ENCODE results near the gene KIAA0319L.
"Not testable (repeated sequence)": the region's sequence is repeated elsewhere in the genome, so short reads cannot be mapped to it uniquely, and the experiment has no call there.

The KIAA0319L gene

DNA sequence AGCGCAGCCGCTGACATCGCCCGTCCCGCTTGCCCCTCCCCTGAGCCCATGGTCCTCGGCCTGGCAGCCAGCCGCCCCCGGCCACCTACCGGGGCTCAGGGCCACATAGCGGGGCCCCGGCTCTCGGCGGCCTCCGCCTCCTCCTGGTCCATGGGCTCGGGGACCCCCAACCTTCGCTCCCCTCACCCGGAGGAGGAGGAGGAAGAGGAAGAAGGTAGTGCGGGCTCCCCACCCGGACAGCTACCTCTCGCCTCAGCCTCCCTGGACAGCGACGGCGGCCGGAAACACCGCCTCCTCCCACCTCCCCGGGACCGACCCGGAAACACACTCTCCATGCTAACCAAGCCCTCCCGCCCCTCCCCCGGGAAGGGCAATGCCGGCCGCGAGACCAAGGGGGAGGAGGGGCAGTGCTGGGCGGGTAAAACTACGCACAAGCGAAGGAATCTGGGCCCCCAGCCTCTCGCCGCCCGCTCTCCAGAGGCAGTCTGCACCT, at the start of gene KIAA0319L:
TSS of gene KIAA0319L (minus strand) at position 286 of the 493 bp plus-strand sequence. CDS start 2,912 bp downstream, outside the sequence.
- DNase-seq (ENCODE audit: low read depth): peak; percentile 36

DNA sequence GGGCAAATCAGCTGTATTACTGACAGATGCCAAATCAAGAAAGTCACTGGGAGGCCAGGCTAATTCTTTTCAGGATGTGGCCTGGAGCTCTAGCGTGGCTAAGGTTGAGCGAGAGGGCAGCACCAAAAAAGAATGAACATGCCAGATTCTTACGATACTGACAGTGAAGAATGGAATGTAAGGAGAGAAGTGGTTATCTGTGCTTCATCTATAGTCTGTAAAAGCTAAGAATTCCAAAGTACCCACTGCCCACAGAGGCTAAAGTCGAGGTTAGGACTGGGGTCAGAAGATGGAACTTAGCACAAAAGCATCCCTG, 48.6 kb upstream of the KIAA0319L start:
- no peak for DNase-seq (ENCODE audit: low read depth)

DNA sequence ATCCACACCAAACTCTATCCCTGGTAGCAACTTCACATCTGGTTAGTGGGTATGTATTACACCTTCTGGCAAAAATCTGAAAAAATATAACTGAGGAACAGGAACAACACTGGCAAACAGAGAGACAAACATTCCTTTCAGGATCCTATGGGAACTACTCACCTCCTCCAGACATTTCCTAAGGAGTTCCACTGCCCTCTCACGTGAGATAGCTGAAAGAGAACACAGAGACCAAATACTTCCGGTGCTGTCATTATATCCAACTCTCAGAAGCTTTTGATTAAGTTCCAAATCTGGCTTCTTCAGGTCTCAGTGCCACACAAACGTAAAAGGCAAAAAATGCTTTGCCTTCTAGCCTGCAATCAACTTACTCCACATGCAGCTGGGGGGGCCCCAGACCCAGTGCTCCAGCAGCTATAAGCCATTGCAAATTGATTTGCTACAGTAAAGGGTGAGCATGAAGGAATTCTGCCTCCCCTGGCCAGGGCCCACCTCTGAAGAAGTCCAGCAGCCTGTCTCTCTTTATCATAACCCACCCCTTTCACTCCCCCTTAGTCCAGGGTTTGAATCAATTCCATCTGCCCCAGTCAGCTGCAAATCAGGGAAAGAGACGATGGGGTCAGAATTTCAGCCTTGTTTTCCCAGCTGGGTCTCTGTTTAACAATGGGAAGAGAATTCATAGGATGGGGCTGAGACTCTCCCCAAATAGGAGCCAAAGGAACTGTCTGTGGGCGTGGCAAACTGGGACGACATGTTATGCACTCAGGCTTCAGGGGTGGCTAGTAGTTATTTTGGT, 48.1 kb upstream of the KIAA0319L start:
- no peak for DNase-seq (ENCODE audit: low read depth)

DNA sequence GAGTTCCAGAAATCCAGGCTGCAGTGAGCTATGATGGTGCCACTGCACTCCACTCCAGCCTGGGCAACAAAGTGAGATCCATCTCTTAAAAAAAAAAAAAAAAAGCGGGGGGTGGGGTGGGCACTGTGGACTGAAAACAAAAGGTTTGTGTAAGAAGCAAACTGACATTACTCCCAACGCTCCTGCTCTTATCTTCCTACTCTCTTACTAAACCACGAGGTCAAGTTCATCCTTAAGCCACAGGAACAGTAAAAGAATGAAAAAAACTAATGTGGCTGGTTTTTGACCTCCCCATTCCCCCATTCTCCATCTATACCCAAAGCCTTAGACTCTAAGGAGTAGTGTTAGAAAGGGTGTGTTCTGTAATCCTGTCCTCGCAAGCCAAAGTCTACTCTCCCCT, 46.7 kb upstream of the KIAA0319L start:
- no peak for DNase-seq (ENCODE audit: low read depth)

DNA sequence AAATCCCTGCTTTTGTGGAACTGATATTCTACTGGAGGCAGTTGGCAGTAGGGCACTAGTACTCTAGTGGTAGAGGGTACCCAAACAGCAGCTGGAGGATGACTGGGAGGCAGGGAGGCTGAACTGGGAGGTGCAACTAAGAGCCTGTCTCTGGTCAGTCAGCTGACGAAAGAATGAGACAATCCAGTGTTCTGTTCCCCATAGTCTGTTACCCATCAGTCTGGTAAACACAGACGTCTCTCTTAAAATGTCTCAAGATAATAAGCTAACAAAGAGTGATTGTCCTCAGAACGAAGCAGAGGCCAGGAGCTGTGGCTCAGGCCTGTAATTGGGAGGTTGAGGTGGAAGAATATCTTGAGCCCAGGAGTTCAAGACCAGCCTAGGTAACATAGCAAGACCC, 46.3 kb upstream of the KIAA0319L start:
- DNase-seq (ENCODE audit: low read depth): no peak

DNA sequence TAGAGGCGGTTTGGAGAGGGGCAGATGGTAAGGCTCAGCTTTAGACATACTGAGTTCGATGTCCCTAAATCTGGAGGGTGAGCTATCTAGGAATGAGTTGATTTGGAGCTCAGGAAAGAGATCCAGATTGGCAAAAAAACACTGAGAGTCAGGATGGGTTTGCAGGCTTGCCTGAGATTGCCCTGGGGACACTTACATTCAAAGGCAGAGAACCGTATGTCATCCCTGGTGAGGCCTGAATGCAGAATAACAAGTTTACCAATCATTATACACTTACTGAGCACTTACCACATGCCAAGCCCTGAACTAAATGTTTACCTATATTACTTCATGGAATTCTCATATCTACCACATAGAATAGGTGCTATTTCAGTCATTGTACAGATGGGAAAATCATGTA, 43.4 kb upstream of the KIAA0319L start:
- no peak for DNase-seq (ENCODE audit: low read depth)

DNA sequence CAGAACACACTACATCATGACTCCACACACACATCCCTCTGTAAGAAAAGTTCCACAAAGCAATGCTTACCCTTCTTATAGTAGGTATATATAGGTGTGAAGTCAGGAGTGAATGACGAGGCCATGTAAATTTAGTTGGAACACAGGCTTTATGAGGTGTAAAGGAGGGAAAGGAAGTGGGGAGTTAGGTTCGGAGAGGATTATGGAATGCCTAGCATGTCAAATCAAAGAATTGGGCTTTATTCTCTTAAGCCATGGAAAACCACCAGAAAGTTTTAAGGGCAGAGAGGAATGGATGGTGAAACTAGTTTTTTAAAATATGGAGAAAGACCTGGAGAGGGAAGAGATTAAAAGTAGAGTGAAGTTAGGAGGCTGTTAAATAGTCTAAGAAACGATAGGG, 42.2 kb upstream of the KIAA0319L start:
- DNase-seq (ENCODE audit: low read depth): no peak

DNA sequence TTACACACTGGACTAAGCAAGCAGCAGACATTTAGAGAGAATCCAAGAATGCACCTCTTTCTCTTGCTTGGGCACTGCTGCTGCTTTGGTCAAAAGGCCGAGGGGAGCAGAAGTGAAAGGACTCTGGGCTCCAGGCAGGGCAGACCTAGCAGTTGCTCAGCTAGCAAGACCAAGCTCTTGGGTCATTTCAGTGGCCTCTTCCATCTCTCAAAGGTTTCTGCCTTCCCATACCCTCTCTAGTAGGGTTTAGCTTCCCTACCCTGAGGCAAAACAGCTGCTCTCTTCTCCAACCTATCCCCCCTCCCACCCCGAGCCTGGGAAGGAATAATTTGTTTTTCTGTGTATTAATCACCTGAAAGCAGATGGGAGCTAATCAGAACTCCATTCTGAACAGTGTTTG, 41.7 kb upstream of the KIAA0319L start:
- no peak for DNase-seq (ENCODE audit: low read depth)

DNA sequence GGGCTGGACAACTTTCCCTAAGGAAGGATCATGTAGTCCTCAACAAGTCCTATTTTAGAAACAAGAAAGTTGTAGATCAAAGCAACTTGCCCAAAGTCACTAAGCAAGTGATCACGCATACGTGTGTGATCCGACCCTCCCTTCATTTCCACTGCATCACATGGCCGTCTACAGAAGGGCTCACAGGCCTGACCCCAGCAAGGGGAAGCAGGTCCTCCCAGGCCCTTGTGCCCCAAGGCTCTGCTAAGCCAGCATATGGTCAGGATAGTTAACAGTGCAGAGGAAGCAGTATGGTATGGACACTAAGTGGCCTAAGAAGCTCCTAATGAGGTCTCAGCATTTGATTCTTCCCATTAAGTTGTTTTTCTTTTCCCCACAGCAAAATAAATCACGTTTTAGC, 40.7 kb upstream of the KIAA0319L start:
- DNase-seq (ENCODE audit: low read depth): no peak

DNA sequence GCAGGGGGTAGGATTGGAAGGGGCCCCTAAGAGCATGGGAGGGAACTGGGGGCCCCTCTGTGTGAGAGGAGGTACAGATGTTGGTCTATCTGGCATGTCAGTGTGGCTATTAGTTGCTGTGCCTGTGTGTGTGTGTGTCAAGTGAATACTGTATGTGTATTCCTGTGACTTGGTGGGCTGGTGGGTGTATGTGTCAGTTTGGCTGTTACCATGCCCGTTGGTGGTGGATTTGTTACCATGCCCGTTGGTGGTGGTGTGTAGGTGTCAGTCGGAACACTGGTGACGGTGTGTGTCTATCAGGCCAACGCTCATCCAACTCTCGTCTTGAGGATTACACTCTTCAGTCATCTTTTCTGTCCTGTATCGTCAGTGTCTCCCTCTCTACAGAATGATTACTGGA, 38.5 kb upstream of the KIAA0319L start:
- DNase-seq (ENCODE audit: low read depth): no peak

DNA sequence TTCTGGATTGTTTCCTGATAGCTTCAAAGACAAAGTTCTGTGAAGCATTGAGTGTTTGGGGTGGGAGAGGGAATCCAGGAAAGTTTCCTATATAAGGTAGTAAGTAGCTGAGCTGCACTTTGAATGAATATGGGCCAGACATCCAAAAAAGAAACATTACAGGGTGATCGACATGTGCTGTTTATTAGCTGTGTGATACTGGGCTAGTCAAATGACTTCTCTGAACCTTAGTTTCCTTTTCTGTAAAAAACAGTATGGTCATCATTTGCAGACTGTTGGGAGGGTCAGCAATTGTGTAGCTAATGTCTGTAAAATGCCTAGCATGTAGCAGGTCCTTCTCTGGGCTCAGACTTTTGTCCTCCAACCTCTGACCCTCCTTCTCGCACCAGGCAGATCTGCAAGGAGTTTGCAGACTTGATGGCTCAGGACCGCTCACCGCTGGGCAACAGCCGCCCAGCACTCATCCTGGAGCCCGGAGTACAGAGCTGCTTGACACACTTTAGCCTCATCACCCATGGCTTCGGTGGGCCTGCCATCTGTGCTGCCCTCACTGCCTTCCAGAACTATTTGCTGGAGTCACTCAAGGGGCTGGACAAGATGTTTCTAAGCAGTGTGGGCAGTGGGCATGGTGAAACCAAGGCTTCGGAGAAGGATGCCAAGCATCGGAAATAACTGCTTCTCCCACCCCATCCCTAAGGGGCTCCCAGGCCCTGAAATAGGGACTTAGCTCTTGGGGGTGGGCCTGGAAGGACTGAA, 37.0 kb upstream of the KIAA0319L start:
- no peak for DNase-seq (ENCODE audit: low read depth)

DNA sequence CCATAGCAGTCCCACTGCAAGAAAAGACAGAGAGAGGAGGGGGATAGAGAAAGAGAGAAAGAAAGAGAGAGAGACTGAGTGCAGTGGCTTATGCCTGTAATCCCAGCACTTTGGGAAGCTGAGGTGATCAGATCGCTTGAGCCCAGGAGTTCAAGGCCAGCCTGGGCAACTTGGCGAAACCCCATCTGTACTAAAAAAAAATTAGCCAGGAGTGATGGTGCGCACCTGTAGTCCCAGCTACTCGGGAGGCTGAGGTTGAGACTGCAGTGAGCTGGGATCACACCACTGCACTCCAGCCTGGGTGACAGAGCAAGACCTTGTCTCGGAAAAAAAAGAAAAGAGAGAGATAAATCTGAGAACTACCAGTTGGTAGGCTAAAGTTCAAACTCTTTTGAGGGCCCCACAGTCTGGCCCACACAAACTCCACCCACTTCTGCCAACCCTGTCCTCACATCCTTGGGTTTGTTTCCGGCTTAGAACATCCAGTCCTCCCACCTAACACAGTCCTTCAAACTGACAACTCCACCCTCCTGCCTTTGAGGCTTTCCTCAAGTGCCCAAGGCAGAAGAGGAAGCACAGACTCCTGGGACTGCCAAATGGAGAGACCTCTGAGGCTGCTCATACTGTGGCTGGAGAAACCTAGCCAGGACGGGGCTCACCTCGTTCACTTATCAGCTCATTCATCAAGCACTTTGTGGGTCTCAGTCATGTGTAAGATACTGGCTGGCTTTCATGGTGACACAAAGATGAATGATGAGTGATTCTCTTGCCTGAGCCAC, 36.0 kb upstream of the KIAA0319L start:
- no peak for DNase-seq (ENCODE audit: low read depth)

DNA sequence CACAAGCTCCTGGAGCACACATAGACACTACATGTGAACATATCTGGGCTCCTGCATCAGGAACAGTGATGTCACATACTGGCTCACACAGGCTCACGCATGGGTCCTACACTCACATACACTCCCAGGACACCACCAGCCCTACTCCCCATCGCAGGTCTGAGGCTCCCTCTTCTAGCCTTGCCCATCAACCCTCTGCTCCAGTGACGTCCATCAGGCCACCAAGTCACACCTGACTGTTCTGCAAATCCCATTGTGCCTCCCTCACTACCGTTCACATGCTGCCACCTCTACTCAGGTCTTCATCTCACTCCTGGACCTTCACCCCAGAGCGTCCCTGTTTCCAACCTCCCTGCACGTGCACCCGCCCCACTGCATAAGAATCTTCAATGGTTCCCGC, 34.0 kb upstream of the KIAA0319L start:
- DNase-seq (ENCODE audit: low read depth): no peak

DNA sequence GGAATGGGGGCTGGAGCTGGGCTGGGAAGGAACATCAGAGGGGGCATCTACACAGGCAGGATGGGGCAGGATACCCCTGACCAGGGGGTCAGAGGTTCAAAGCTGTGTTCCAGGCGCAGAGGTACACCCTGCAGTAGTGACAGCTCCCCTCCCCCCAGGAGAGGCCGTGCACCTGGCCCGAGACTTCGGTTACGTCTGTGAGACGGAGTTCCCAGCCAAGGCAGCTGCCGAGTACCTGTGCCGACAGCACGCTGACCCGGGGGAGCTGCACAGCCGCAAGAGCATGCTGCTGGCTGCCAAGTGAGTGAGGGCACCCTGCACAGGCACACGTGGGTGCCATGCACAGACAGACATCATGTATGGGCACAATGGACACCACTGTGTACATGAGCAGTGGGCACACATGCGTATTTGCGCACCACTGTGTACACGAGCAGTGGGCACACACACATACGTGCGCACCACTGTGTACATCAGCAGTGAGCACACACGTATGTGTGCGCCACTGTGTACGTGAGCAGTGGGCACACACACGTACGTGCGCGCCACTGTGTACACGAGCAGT, 33.4 kb upstream of the KIAA0319L start:
- DNase-seq (ENCODE audit: low read depth): no peak

DNA sequence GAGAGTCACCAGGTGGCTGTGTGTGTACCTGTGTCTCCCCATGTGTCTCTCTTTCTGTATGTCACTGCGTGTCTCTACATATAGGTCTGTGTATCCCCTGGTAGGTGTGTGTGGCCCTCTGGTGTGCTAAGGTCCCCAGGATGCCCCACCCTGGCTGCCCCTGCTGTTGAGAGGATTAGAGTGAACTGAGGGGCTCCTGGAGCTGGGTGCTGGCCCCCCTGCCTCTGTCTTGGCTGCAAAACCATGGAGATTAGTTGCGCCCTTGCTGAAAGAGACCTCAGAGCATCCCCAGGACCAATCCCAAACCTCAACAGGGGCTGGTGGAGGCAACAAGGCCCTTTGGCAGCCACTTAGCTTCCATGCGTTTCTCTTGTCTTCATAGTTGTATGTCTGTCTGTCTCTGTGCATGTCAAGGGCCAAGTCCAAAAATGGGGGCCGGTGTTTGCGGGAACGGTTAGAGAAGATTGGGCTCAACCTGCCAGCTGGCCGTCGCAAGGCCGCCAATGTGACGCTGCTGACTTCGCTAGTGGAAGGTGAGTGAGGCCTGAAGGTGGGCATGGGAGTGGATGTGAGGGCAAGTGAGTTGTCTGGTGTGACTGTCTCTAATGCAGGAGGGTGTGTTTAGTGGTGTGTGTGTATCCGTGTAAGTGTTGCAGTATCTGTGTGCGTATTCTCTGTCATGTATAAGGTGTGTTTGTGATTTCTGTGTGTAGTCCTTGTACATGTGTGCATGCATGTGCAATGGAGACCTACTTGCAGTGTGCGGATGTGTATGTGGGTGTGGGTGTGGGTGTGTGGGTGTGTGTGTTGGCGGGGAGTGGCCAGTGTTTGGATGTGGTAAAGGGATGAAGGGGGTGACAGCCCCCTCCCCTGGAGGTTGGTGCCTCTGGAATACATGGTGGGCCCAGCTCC, 32.6 kb upstream of the KIAA0319L start:
- DNase-seq (ENCODE audit: low read depth): no peak

DNA sequence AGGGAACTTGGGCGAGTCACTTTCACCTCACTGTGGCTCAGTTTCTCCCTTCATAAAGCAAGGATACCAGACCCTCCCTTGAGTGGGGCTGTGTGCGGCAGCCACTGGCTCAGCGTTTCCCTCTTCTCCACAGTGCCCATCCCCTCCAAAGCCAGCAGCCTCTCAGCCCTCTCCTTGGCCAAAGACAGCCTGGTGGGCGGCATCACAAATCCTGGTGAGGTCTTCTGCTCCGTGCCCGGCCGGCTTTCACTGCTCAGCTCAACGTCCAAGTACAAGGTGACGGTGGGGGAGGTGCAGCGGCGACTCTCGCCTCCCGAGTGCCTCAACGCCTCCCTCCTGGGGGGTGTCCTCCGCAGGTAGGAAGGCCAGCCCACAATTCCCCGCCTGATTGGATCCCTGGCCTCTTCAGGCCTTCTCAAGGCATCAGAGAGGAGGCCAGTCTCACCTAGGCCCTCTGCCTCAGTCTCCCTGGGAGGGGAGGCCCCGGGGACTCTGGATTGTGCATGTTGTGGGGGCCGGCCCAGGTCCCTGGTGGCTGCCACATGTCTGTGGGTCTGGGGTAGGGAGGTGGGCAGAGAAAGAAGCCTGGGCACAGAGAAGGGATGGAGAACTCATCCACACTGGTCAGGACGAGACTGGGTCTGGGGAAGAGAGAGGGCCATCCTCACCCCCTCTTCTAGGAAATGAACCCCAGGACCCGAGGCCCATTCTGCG, 31.2 kb upstream of the KIAA0319L start:
- DNase-seq (ENCODE audit: low read depth): no peak

DNA sequence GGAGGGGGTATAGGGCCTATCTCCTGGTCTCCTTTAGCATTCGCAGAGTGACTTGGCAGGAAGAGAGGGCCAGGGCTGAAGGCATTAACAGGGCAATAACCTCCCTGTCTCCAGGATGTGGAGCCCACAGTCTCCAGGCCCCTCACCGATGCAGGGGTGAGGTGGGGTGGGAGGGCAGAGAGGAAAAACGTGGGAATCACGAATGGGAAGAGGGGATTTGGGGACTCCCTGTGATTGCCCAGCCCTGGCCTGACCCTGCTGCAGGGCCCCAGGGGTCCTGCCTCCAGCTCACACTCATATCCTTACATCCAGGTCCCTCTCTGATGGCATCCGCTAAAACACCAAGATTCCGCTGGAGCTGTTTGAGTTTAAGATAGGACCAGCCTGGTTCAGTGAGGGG, 30.5 kb upstream of the KIAA0319L start:
- DNase-seq (ENCODE audit: low read depth): no peak

DNA sequence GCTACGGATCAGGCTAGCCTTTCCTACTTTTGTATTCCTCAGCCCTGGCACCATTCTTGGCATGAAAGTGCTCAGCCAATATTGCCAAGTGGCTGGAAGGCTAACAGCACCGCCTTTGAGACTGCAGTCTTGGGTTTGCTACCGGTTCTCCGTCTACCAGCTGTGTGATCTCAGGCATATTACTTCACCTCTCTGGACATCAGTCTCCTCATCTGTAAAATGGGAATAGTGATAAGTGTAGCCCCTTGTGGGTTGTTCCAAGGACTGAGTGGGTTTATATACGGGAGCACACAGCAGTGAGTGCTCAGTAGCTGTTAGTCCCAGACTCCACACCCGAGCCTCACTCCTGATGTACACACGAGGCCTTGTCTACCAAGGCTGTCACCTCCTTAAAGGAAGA, 29.6 kb upstream of the KIAA0319L start:
- DNase-seq (ENCODE audit: low read depth): no peak

DNA sequence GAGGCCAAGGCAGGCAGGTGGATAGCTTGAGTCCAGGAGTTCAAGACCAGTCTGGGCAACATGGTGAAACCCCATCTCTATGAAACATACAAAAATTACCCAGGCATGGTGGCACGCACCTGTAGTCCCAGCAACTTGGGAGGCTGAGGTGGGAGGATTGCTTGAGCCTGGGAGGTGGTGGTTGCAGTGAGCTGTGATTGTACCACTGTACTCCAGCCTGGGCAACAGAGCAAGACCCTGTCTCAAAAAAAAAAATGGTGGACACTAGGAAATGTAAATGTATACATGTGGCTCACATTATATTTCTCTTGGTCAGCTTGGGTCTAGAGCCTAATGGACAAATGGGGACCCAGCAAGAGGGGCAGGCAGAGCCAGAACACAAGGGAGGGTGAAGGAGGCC, 28.6 kb upstream of the KIAA0319L start:
- not testable (repeated sequence) for DNase-seq (ENCODE audit: low read depth)

DNA sequence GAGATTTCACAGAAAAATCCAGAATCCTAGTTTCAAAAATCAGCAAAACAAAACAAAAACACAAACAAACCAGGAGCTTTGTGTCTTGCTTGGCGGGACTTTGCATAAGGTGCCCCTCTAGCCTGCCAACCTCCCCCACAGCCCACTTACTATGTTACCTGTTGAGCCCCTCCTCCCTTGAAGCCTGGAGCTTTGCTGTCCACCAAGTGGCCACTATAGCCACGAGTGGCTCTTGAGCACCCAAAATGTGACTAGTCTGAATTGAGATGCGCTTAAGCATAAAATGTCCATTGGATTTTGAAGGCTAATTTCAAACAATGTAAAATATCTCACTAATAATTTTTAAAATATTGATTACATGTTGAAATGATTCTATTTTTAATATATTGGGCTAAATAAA, 28.1 kb upstream of the KIAA0319L start:
- no peak for DNase-seq (ENCODE audit: low read depth)

DNA sequence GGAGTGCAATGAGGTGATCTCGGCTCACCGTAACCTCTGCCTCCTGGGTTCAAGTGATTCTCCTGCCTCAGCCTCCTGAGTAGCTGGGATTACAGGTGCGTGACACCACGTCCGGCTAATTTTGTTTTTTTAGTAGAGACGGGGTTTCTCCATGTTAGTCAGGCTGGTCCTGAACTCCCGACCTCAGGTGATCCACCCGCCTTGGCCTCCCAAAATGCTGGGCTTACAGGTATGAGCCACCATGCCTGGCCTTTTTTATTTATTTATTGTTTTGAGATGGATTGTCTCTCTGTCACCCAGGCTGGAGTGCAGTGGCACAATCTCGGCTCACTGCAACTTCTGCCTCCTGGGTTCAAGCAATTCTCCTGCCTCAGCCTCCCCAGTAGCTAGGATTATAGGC, 24.4 kb upstream of the KIAA0319L start:
- DNase-seq (ENCODE audit: low read depth): not testable (repeated sequence)
